NCI-H1092 (cell line): ENCODE measurements around the gene IKZF1.

Source experiments
- DNase-seq: peaks from one replicate; lab custom pipeline; 2025; lab: John Stamatoyannopoulos, UW

IKZF1 gene

DNA sequence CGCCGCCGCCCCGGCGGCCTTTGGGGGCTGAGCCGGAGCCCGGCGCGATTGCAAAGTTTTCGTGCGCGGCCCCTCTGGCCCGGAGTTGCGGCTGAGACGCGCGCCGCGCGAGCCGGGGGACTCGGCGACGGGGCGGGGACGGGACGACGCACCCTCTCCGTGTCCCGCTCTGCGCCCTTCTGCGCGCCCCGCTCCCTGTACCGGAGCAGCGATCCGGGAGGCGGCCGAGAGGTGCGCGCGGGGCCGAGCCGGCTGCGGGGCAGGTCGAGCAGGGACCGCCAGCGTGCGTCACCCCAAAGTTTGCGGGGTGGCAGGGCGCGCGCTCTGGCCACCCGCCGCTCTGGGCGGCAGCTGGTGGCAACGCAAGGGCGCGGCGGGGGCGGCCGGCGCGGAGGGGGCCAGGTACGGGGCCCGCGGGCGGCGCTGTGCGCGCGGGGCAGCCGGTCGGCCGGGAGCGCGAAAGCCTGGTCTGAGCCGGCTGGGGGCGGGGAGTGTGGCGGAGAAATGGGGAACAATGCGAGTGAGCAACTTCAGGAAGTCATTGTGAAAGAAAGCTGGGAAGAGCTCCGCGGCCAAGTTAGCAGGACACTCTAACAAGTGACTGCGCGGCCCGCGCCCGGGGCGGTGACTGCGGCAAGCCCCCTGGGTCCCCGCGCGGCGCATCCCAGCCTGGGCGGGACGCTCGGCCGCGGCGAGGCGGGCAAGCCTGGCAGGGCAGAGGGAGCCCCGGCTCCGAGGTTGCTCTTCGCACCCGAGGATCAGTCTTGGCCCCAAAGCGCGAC, at the start of gene IKZF1:
Gene IKZF1 (plus strand): TSS at position 588 of the 782 bp plus-strand sequence. CDS start 14,346 bp downstream, outside the sequence.
- no peak for DNase-seq

DNA sequence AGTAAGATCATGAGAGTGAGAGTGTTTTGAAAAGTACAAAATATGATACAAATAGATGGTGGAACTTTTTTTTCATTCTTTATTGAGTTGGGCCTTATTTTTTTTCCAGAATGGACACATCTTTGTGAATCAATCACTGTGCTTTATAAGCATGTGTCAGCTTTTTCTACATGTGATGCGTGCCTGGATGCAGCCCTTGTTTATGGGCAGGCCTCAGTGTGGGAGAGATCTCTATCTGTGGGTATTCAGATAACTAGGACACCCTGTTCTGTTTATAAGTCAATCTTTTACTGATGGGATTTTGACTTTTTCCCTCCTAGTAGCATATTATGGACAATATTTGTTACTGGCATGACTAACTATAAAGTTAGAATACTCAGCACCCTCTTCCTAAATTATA, 42.9 kb upstream of the IKZF1 start:
- no peak for DNase-seq

DNA sequence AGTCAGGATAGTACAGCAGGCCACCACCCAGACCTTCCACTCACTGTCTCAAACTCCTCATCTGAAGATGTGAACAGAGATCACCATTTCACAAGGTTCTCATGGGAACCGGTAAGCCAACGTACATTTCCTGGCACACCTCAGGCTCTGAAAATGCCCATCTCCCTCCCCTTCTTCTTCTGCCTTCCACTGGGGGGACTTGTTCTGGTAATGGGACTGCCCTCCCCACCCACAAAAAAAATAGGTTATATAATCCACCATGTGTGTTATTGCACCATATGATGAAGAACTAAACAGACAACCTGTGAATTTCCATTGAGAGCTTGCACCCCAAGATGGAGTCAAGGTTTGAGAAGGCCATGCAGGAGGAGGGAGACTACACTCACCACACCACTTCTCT, 42.1 kb upstream of the IKZF1 start:
- no peak for DNase-seq

DNA sequence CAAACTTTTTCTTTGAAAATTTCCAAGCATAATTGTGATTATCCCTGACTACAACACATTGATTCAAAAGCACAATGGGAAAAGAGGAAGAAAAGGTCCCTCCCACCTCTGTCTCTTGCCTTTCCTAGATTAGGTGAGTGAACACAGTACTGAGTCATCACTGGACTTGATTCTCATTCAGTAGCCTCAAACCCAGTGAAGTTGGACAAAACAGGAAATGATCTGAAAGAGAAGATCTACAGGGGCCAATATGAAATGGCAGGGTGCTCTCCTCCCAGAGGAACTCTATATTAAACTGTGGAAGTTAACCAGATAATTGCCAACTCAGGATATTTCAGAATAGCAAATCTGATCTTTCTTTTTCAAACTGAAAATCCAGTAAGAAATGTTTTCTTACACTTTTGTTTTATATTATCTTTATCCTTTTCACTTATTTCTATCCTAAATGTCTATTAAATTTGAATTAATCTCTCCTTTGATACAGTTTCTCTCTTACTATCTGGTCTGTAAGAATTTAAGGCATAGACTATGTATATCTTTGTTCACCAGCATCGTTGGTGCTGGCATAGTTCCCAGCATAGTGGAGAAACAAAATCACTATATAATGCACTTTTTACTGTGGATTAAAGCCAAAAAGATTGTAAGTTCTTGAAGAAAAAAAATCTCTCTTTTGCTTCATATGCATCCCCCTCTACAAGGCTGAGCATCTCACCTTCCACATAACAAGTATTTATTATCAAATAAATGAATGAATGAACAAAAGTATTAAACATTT, 41.4 kb upstream of the IKZF1 start:
- no peak for DNase-seq

DNA sequence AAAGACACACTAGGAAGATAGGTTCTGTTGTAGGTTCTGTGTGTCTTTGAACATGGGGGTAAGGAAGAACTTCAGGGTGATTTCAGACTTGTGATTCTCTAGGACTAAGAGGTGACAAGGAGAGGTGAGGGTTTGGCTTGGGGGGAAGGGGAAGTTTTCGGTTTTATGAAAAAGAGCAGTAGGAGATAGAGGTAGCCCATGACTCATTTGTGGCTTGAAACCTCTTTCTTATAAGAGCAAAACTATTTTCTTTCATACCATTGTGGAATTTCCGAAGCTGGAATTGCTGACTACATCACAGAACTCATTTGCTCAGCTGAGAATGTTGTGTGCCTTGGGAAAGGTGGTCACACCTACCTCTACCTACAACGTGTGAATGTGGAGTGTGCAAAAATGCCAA, 39.6 kb upstream of the IKZF1 start:
- no peak for DNase-seq

DNA sequence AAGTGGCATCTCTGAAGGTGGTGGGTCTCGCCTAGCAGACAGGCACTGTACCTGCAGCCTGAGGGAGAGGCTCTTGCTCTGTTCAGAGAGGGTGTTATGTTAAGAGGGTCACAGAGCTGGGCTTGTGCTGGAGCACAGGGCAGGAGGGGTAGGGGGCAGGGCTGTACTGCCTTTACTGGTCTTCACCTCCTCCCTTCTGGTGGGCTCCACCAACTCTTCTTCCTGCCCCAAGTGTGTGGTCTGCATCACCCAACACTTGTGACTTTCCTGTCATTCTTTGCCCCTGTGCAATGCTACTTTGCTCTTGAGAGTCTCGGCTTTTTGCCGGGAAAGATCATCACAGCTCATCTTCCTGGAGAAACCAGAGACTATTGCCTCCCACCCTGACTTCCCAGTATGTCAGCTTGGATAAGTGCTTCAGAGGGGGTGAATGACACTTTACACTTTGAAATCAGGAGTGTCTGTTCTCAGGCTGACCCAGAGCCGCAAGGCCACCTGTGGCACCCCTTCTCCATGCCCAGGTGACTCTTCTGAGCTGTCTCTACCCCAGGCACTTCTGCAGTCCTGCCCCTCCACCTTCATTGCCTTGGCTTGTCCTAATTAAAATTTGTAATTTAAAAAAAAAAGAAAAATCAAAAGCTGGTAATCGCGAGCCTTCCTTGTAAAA, 38.4 kb upstream of the IKZF1 start:
- no peak for DNase-seq

DNA sequence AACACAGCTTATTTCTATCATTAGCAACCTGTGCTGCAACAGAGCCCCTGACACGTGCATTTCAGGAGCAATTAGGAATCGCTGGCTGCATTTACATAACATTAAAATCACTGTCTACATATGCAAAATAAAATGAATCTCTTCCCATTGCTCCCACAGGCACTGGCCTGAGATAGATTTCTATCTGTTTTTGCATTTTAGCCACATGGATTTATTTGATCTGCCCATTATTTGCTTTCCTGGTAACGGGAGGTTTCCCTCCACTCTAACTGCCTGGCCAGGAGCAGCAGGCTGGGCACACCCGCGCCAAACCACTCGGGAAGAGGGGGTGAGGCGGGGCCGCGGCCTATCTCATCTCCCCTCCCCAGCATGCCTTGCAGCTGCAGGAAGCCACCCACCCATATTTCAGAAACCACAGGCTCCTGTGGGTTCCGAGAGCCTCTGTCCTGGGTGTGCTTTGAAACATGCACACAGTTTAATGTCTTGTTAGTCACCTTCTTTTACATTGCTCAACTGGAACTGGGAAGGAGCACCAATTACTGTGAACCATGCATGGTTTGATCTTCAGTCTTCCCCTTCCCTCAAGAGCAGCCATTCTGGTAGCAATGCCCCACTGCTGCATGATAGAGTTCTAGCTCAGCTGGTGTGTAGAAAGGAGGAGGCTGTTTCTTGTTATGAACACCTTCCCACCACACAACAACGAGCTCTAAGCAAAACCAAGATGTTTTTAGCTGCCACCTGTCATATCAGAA, 37.7 kb upstream of the IKZF1 start:
- no peak for DNase-seq

DNA sequence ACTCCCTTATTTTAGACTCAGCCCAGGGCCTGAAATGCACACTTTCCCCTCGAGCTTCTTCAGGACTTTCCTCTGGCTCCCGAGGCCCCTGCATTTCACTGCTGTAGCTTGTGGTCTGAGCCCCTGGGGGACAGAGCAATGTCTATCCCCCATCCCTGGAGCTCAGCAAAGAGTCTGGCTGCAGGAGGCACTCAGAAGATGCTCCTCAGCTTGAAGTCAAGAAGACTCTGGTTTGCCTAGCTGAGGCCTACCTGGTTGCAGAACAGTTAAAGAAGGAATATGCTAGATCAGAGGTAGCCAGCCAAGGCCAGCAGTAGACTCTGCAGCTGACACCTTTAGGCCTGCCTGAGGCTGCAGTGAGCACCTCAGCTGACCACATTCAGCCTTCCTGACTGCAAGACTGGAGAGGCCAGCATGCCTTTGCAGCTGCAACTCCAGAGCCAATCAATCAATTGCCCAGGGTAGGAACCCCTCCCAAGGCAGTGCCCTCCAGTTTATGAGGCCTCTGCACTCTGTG, 36.9 kb upstream of the IKZF1 start:
- no peak for DNase-seq

DNA sequence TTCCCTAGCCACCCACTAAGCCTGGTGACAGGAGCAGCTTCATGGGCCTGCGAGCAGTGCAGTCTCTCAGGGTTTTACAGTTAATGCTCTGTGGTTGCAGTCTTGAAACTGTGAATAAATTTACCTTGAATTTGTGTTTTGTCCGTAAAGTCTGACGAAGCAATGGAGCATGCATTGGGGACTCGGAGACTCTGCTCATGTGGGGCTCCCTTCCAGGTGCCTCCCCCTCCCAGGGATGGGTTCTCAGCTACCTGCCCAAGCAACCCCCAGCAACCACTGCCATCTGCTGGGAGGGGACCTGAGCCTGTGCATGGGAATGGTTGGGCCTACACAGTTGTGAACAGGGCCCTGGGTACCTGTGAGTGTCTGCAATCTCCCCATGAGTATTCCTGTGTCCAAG, 36.3 kb upstream of the IKZF1 start:
- no peak for DNase-seq

DNA sequence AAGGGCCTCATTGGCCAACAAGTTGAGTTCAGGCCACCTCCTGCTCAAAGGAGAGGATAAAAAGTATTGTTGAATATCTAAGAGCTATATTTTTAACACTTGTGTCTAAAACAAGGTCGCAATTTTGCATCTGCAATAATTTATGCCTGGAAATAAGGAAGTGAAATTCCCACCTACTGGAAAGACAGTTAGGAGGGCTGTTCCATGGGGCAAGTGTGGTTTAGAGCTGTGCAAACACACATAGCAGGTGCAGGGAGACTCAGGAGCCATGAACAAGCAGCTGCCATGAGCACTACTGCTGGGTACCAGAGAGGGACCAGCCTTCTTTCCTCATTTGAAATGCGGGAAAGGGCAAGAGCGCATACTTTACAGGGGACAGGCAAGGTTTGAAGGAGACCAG, 35.5 kb upstream of the IKZF1 start:
- no peak for DNase-seq

DNA sequence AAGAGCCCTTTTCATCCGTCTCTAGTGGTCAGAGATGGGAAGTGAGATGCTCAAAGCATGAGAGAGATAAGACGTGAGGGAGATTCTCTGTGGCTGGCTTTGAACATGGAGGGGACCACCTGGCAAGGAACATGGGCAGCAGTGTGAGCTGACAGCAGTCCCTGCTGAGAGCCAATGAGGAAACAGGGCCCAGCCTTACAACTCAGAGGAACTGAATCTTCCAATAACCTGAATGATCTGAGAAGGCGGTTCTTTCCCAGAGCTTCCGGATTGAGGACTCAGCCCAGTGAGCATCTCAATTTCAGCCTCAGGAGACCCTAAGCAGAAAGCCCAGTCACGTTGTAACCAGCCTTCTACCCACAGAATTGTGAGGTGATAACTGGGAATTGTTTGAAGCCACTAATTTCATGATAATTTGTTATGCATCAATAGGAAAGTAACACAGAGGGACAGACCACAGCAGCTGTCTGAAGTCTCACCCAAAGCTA, 33.9 kb upstream of the IKZF1 start:
- no peak for DNase-seq

DNA sequence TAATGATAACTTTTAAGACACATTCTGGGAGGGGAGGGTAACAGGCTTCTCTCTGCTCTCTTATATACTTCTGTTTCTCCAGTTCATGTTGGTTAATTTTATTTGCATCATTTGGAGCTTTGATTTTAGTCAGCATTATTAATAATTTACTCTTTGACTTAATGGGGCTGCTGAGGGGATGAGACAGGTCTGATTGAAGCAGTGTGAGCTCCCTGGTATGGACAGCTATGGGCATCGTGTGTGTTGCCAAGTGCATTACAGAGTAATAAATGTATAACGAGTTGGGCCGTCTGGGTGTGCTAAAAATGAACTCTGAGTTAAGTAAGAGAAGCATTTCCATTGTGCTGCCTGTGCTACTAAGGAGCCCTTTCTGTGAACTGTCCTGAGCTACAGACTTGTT, 31.7 kb upstream of the IKZF1 start:
- no peak for DNase-seq

DNA sequence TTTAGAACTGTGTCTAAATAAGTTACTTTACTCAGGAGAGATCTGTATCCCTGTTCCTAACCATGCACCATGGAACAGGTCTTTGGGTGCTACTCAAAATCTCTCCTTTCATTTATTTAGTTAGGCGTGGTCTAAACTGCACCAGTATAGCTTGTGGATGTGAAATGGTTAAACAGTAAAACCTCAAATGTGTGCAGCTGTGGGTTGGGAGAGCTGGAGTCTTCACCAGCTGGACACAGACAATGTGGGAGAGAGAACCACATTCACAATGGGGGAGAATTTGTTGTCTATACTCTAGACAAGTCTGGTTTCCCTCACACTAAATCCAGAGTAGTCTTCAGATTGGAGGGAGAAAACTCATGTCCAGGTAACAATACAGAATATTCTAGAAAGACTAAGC, 31.2 kb upstream of the IKZF1 start:
- no peak for DNase-seq

DNA sequence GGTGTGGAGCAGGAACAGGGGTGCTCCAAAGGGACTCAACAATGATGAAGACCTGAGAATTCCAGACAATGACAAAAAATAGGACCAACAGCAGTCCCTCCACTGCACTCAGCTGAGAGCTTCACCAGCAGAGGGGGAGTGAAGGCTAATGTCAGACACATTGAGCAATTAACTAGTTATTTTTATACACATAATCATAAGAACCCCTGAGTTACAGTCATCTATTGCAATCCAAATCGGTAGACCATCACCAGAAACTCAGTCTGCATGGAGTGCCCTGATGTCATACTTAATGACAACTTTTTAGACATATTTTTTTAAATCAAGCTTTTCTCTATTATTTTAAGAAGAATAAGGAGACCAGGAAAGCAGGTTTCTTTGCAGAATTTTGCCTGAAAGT, 30.6 kb upstream of the IKZF1 start:
- no peak for DNase-seq

DNA sequence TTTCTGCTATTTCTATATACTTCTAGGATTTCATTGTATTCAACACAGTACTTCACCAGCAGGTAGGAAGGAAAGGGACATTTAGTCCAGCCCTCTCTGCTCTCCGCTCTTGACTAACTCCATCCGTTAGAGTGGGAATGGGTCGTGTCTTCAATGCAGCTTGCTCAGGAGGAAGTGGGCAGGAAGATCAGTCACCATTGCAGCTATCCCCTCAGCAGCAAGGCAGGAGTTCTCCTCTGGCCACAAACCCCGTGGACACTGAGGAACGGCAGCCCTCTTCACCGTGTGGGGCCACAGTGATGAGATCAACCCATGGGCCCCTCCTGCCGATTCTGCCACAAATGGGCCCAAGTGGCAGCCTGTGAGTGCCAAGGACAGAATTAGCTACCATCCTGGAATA, 30.2 kb upstream of the IKZF1 start:
- DNase-seq, result no peak

DNA sequence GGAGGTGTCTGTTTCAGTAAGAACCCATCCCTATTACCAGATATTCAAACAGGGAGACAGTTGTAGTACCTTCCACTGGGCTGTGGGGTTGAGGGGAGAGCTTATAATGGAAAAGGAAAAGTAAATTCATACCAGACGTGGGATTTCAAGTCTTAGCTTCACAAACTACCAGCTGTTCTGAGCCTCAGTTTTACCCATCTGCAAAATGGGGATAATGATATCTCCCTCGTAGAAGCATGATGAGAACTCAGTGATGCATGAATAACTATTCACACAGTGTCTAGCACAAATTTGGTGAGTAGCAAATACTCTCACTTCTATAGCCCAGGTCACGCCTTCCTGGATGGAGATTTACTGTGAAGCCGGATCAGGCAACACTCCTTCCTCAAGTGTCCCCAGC, 29.1 kb upstream of the IKZF1 start:
- DNase-seq, result no peak

DNA sequence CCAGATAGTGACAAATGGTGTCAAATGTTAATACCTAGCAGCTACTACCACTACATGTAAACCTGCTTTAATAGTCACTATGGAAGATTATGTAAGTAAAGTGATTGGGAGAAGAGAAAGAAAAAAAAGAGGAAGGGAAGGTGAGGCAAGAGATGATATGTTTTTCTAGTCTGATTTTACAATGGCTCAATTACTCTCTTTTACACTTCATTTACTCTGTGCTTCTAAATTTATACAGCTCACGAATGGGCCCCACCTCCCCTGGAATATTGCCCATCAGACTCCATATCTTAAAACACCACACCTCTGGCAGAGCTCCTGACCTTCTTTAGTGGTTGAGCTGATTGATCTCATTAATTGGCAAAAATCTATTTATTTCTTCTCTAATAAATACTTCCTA, 28.0 kb upstream of the IKZF1 start:
- no peak for DNase-seq

DNA sequence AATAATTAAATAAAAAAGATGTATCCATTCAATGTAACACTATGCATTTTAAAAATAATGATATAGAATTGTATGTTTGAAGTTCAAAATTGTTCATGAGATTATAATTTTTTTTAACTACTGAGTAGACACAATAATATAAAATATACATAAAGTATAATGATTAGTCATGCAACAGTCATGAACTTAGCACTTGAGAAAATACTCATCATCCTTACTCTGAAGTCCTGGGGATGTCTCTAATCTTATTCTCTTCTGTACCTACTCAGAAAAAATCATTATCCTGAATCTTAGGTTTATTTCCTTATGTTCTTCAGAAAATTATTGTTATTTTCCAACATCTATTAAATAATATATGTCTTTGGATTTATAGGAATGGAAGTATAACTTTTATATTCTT, 26.4 kb upstream of the IKZF1 start:
- DNase-seq, result no peak

DNA sequence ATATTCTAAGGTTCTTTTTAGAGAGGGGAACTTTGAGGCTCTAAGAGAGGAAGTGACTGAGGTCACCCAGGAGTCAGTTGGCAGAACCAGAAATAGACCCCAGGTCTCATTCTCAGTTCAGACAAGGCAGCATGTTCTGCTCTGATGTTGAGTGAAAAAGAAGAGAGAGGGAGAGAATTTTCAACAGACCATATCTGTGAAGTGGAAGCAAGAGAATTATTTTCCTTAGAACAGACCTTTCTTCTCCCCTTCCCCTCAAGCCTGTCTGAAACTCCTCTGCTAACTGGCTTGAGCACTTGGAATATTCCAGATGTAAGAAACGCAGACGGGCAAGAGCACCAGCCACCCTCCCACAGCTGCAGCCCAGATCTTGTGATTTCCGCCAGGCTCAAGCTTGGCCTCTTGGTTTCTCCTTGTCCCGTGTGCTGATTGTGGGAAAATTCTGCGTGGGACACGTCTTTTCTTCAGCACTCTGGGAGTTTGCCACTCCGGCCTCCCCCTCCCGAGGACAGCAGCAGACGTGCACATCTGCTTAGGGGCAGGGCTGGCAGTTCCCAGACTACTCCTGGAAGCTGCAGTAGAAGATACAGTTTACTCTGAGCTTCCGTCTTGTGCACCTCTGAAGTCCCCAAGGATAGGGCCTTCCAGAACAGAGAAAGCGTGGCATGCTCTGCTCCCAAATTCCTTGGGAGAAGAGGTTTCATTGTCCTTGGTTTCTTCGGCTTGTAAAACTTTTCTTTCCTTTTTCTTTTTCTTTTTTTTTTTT, 22.7 kb upstream of the IKZF1 start:
- DNase-seq, result no peak

DNA sequence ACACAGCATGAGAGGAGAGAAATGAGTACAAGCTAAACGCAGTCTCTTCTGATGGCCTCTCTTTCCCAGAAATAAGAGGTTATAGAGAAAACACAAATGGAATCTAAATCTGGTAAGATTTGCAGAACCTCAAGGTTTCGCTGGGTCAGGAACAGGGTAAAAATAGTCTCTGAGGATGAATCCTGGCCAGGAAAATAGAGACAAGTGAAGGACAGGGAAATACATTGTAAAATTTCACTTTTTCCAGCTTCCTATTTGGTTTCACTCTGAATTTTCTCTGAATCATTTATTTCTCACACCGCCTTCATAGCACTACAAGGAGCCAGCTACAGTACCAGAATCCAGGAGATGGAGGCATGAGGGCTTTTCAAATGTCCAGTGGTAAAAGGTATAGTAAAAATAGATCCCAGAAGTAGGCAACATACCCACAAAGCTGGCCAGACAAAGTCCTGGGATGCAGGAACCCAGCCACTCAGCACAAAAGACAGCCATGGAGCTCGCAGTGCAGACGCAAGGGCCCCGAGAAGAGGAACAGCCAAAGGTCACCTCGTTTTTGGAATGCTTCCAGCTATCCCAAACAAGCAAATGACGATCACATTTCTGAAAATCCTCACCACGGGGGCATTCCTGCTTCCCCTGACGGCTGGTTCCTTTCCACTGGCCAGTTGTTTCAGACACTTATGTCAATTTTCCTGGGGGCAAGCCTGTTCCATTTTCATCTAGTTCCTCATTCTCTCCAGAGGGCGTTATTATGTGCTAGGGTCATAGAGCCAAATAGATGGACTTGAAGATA, 21.5 kb upstream of the IKZF1 start:
- DNase-seq, result no peak
